Kidney (tissue), 14 donors: ENCODE results near the gene COPZ2. TPM values are rescaled to one million over a fixed set of nuclear protein-coding genes. Genes with fewer than 3 reads are reported as not detected.
A peak's percentile ranks its signal among the peaks of the same experiment; 100 is the strongest.

Experiments used
- DNase-seq, 5 donors: peaks; one replicate each; pipeline ENCODE4 v3.0.0-alpha.2; 2013 to 2020
- FAIRE-seq: peaks from 2 replicates; lab custom pipeline; 2012; peaks lifted over from hg19 to GRCh38; lab: Jason Lieb, UNC
- H3K27ac ChIP-seq, 2 donors: one replicate each; pipeline ENCODE4 v1.7.0; 2013; ENCODE audit warnings: low read depth in 2 of 2, low read length in 2 of 2, inconsistent platforms in 1 of 2
- H3K27me3 ChIP-seq: one replicate; pipeline ENCODE4 v1.7.1; 2013; ENCODE audit warnings: low read length, inconsistent platforms; ENCODE audit not compliant: control insufficient read depth, insufficient read depth
- H3K36me3 ChIP-seq, 3 donors: one replicate each; pipeline versions ENCODE4 v1.7.0 to v1.7.1; 2013; ENCODE audit warnings: low read length in 3 of 3, control low read depth in 1 of 3, inconsistent platforms in 1 of 3; ENCODE audit not compliant: insufficient read depth in 3 of 3, control insufficient read depth in 2 of 3
- H3K4me1 ChIP-seq, 3 donors: one replicate each; pipeline versions ENCODE4 v1.7.0 to v1.7.1; 2013; ENCODE audit warnings: low read length in 3 of 3, inconsistent platforms in 1 of 3, low read depth in 1 of 3; ENCODE audit not compliant: control insufficient read depth in 2 of 3, insufficient read depth in 2 of 3
- H3K4me3 ChIP-seq, 3 donors: one replicate each; pipeline versions ENCODE4 v1.7.0 to v1.8.1; 2013; ENCODE audit warnings: low read length in 3 of 3, control low read depth in 1 of 3, inconsistent platforms in 1 of 3
- H3K9ac ChIP-seq, 3 donors: one replicate each; pipeline versions ENCODE4 v1.7.0 to v1.7.1; 2013; ENCODE audit warnings: low read length in 3 of 3, control low read depth in 1 of 3, inconsistent platforms in 1 of 3
- H3K9me3 ChIP-seq, 3 donors: one replicate each; pipeline versions ENCODE4 v1.7.0 to v1.7.1; 2013; ENCODE audit warnings: low read length in 3 of 3, control low read depth in 1 of 3, inconsistent platforms in 1 of 3; ENCODE audit not compliant: control insufficient read depth in 2 of 3, insufficient read depth in 1 of 3
- CTCF ChIP-seq: IDR thresholded peaks from 3 replicates; pipeline ENCODE4 v1.5.1; 2012; ENCODE audit warnings: mild to moderate bottlenecking, moderate library complexity, borderline replicate concordance; ENCODE audit not compliant: insufficient read depth; ENCODE audit errors: extremely low read depth
- intact Hi-C: fragments of 100-400 bp; cut with DNase I; formaldehyde crosslinking; loops from one replicate; pipeline ENCODE4 v1.11.1; 2022
- polyA plus RNA-seq: library from polyadenylated mRNA; stranded (reverse); fragments of 350-450 nt; fragmentation: Illumina TruSeq; extraction: RNeasy Lipid Tissue Mini Kit (QIAGEN cat#74804); gene quantifications from one replicate; pipeline ENCODE4 v1.2.3, GENCODE V29; 2014; ENCODE audit warnings: low read depth, low replicate concordance; ENCODE audit not compliant: insufficient read depth
- total RNA-seq: library from RNA; stranded (reverse); fragmentation: NEBNext Ultra II Directional; extraction: Animal tissue kit (Norgen Biotek cat#: 25700); gene quantifications from one replicate; pipeline ENCODE4 v1.2.1, GENCODE V29; 2021
- donor health status: control.
- donor health status: control.
- donor health status: control.
- donor health status: control.
- donor health status: control.
- donor health status: DM: yes; HTN: yes; CAD: no.
- donor health status: Normal renal cell carcinoma (clear cell type).

Gene COPZ2
- total and polyA plus RNA-seq, 2 donors from 2014 or later, result 24.9 to 38.2 TPM

GRCh38 chr17:48046296-48046695, 8.7 kb upstream of the COPZ2 start:
- Histone ChIP-seq H3K9me3 (no peaks in the 10 kb centered on the region), H3K27ac (no peak overlapping the region), H3K4me3 (peak overlapping the region in 1 of 3 donors; percentile 94), H3K9ac (no peak overlapping the region), H3K4me1 (peaks cover 6 to 19% (median 11%) of the 10 kb centered on the region in 3 donors), H3K27me3 (no peaks in the 10 kb centered on the region), H3K36me3 (peaks cover 0 to 6% (median 3%) of the 10 kb centered on the region in 3 donors)
- intact Hi-C loops, result no loop called here
- FAIRE-seq (no peak), DNase-seq (no peak)
- TF ChIP-seq CTCF, result no peak

GRCh38 chr17:48045316-48046001, 7.9 kb upstream of the COPZ2 start:
- Histone ChIP-seq H3K9me3 (no peaks in the 10 kb centered on the region), H3K27ac (no peak overlapping the region), H3K4me1 (peaks cover under 1 to 11% (median 3%) of the 10 kb centered on the region in 3 donors), H3K9ac (no peak overlapping the region), H3K36me3 (no peaks in the 10 kb centered on the region), H3K27me3 (no peaks in the 10 kb centered on the region), H3K4me3 (no peak overlapping the region)
- intact Hi-C loops, result no loop called here
- DNase-seq, result no peak
- no peak for FAIRE-seq
- TF ChIP-seq CTCF, result no peak

- no peak overlapping the region for H3K27ac ChIP-seq
- H3K4me1 ChIP-seq, result peaks cover 0 to 7% (median 2%) of the 10 kb centered on the region in 3 donors
- H3K36me3 ChIP-seq, result no peaks in the 10 kb centered on the region
- DNase-seq (no peak), FAIRE-seq (no peak)
- no peak overlapping the region for H3K9ac ChIP-seq
- intact Hi-C loops, result no loop called here
- H3K9me3 ChIP-seq, result no peaks in the 10 kb centered on the region
- TF ChIP-seq CTCF, result no peak
- H3K4me3 ChIP-seq, result no peak overlapping the region
- no peaks in the 10 kb centered on the region for H3K27me3 ChIP-seq
Observed at GRCh38 chr17:48044851-48045250, 7.3 kb upstream of the COPZ2 start.

GRCh38 chr17:48043176-48043575, 5.6 kb upstream of the COPZ2 start:
- FAIRE-seq (no peak), DNase-seq (no peak)
- no peak for TF ChIP-seq CTCF
- no peaks in the 10 kb centered on the region for H3K9me3 ChIP-seq
- H3K27me3 ChIP-seq, result no peaks in the 10 kb centered on the region
- intact Hi-C loops, result no loop called here
- H3K4me3 ChIP-seq, result no peak overlapping the region
- H3K36me3 ChIP-seq, result no peaks in the 10 kb centered on the region
- H3K4me1 ChIP-seq, result peaks cover 0 to 4% (median 2%) of the 10 kb centered on the region in 3 donors
- H3K9ac ChIP-seq, result no peak overlapping the region
- H3K27ac ChIP-seq, result no peak overlapping the region
